ENCODE results near the gene FARS2. TPM values are rescaled to one million over a fixed set of nuclear protein-coding genes. Genes with fewer than 3 reads are reported as not detected.
A peak's percentile ranks its signal among the peaks of the same experiment; 100 is the strongest.

FARS2 gene
- total RNA-seq, 1 experiment from 2014 or later, result 17.8 TPM

- Histone ChIP-seq H3K4me1 (ENCODE audit: insufficient read depth, low read length, poor library complexity, severe bottlenecking) (peaks cover 18% of the 10 kb centered on the region), H3K36me3 (ENCODE audit: insufficient read depth, low read length, poor library complexity, severe bottlenecking) (no peaks in the 10 kb centered on the region), H3K9me3 (ENCODE audit: low read depth, low read length, poor library complexity, severe bottlenecking) (no peaks in the 10 kb centered on the region), H3K27ac (ENCODE audit: low read depth, low read length, poor library complexity, severe bottlenecking) (peak overlapping the region; percentile 28), H3K27me3 (replicated peaks; ENCODE audit: insufficient read depth, low read depth, low read length, poor library complexity) (no peaks in the 10 kb centered on the region), H3K4me3 (ENCODE audit: low read depth, low read length, poor library complexity, severe bottlenecking) (no peak overlapping the region)
- ChIA-PET POLR2A (ENCODE audit: low non-redundant PET) (no interaction called here), CTCF (no interaction called here)
- DNase-seq (ENCODE audit: low spot score), result peak; percentile 57
- TF ChIP-seq EZH2 (IDR thresholded peaks at IDR 0.05; ENCODE audit: borderline replicate concordance, low read depth, low read length, poor library complexity, severe bottlenecking) (no peak), CTCF (conservative IDR thresholded peaks at IDR 0.05; ENCODE audit: low read depth, low read length) (no peak)
- no TSS peak for BruUV-seq (replicated peaks)
- intact Hi-C loops (cut with micrococcal nuclease; ENCODE audit: unreplicated experiment), result no loop called here
Measured at GRCh38 chr6:5305968-5306626, 44.8 kb downstream of the FARS2 start.

DNA sequence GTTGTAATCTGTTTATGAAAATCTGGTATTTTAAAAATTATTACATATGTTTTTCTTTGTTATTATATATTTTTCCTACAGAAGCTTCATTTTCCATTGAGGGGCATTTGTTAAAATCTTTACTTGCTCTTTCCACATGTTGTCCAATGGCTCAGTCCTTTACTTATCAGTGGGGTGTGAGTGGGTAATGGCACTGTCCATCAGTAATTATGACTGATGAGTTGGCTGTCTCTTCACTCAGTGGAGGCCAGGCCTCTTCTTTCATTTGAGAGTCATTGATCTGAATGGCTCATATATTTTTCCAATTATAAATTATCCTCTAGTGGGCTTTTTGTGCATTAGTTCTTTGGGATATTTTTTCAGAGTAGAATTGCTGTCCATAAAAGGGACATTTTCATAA is 45.7 kb downstream of the FARS2 start:
- intact Hi-C loops (cut with micrococcal nuclease; ENCODE audit: unreplicated experiment), result no loop called here

GRCh38 chr6:5308066-5308465 is 46.8 kb downstream of the FARS2 start:
- H3K36me3 ChIP-seq (ENCODE audit: insufficient read depth, low read length, poor library complexity, severe bottlenecking), result no peaks in the 10 kb centered on the region
- CTCF ChIA-PET, result no interaction called here
- POLR2A ChIA-PET (ENCODE audit: low non-redundant PET), result no interaction called here
- H3K4me1 ChIP-seq (ENCODE audit: insufficient read depth, low read length, poor library complexity, severe bottlenecking), result peaks cover 13% of the 10 kb centered on the region
- no peak for DNase-seq (ENCODE audit: low spot score)
- intact Hi-C loops (cut with micrococcal nuclease; ENCODE audit: unreplicated experiment), result no loop called here
- no peak overlapping the region for H3K27ac ChIP-seq (ENCODE audit: low read depth, low read length, poor library complexity, severe bottlenecking)
- no peaks in the 10 kb centered on the region for H3K9me3 ChIP-seq (ENCODE audit: low read depth, low read length, poor library complexity, severe bottlenecking)
- H3K4me3 ChIP-seq (ENCODE audit: low read depth, low read length, poor library complexity, severe bottlenecking), result no peak overlapping the region
- no TSS peak for BruUV-seq (replicated peaks)
- TF ChIP-seq EZH2 (IDR thresholded peaks at IDR 0.05; ENCODE audit: borderline replicate concordance, low read depth, low read length, poor library complexity, severe bottlenecking), result no peak
- TF ChIP-seq CTCF (conservative IDR thresholded peaks at IDR 0.05; ENCODE audit: low read depth, low read length), result no peak
- no peaks in the 10 kb centered on the region for H3K27me3 ChIP-seq (replicated peaks; ENCODE audit: insufficient read depth, low read depth, low read length, poor library complexity)

More for the DNA sequence above, 45.7 kb downstream of the FARS2 start:
- no peaks in the 10 kb centered on the region for H3K27me3 ChIP-seq (replicated peaks; ENCODE audit: insufficient read depth, low read depth, low read length, poor library complexity)
- peaks cover 18% of the 10 kb centered on the region for H3K4me1 ChIP-seq (ENCODE audit: insufficient read depth, low read length, poor library complexity, severe bottlenecking)
- no peak overlapping the region for H3K27ac ChIP-seq (ENCODE audit: low read depth, low read length, poor library complexity, severe bottlenecking)
- DNase-seq (ENCODE audit: low spot score), result no peak
- ChIA-PET POLR2A (ENCODE audit: low non-redundant PET) (no interaction called here), CTCF (no interaction called here)
- no TSS peak for BruUV-seq (replicated peaks)
- no peaks in the 10 kb centered on the region for H3K9me3 ChIP-seq (ENCODE audit: low read depth, low read length, poor library complexity, severe bottlenecking)
- TF ChIP-seq CTCF (conservative IDR thresholded peaks at IDR 0.05; ENCODE audit: low read depth, low read length), result no peak
- no peak for TF ChIP-seq EZH2 (IDR thresholded peaks at IDR 0.05; ENCODE audit: borderline replicate concordance, low read depth, low read length, poor library complexity, severe bottlenecking)
- H3K4me3 ChIP-seq (ENCODE audit: low read depth, low read length, poor library complexity, severe bottlenecking), result no peak overlapping the region
- H3K36me3 ChIP-seq (ENCODE audit: insufficient read depth, low read length, poor library complexity, severe bottlenecking), result no peaks in the 10 kb centered on the region

Measured in A673 (cell line).